HG03520 (cell line): ENCODE measurements around the gene SPAG9.
"Not testable (repeated sequence)": the region's sequence is repeated elsewhere in the genome, so short reads cannot be mapped to it uniquely, and the experiment has no call there.

Source experiments
- ATAC-seq: cut with Tn5 transposase; IDR thresholded peaks from one replicate; pipeline ENCODE4 v1.9.1; 2021; ENCODE audit warnings: mild to moderate bottlenecking, moderate library complexity; ENCODE audit not compliant: unreplicated experiment

Gene SPAG9

DNA sequence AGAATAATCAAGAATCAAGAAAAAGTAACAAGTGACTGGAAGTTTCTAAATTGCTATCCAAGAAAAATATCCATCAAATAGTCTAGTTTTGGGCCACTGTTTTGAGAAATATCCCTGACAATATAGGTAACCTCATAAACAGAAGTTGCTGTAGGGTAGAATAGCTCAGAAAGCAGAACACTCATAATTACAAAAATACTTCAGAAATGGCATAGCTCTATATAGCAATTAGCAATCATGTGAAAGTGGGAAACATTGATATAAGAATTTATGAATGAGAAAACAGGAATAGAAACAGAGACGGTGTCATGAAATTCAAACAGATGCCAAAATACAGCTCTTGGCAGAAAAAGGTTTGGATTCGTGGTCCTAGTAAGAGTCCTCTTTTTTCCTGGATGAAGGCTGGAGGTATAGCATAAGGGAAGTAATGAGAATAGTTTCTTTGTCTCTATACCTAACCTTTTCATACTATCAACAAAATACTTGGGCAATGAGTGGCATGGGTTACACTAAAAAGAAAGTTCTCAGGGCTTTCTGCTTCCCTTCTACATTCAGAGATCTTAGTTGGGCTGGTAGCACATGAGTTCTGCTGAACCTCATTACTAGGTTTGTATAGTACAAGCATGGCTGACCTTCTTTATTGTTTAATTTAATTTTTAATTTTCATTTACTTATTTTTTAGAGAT is 33.5 kb downstream of the SPAG9 start:
- no peak for ATAC-seq

DNA sequence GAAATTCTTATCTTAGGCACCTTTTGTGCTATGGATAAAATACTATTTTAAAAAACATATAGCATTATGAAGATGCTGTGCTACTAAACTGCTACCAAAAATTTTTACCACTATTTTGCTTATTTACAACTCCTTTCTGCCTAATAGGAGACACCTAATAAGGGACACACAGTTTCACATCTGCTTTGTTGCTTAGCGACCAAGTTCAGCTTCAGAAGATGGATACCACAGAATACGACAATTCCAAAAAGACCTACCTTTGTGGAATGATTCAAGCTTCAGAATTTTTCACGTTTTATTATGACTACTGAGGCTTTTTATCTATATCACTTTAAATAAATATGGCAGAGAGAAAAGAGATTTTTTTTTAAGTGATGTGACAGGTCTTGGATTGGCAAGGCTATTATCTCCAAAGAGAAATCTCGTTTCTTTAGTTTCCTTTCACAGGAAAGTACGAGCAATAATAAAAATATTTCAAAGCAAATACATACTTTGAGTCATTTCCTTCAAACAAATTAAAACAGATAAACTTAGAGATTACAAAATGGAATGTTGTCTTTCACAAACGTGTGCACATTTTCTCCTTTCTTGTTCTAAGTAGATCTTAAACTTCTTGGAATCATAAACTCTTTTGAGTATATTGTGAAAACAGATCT is 35.4 kb downstream of the SPAG9 start:
- no peak for ATAC-seq

DNA sequence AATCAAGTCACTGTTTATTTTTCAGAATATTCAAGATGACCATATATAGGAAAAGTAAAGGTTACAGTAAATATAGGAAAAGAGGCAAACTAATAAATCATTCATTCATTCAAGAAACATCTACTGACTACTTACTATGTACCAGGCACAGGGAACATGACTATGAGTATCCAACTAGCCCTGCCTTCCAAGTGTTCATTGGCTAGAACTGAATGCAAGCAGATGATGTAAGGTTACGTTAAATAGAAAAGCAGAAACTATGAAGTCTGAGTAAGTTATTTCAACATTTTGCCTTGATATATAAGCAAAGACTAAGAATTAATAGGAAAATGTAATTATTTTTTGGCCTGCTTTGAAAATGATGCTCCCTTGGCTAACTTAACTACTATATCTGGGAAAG is 36.7 kb downstream of the SPAG9 start:
- ATAC-seq = no peak

DNA sequence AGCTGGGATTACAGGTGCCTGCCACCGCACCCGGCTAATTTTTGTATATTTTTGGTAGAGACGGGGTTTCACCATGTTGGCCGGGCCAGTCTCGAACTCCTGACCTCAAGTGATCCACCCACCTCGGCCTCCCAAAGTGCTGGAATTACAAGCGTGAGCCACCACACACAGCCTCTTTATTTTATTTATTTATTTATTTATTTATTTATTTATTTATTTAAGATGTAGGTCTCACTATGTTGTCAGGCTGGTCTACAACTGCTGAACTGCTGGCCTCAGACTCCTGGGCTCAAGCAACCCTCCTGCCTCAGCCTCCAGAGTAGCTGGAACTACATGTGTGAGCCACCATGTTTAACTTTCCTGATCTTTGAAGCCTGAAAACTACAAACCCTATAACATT is 37.3 kb downstream of the SPAG9 start:
- not testable (repeated sequence) for ATAC-seq

DNA sequence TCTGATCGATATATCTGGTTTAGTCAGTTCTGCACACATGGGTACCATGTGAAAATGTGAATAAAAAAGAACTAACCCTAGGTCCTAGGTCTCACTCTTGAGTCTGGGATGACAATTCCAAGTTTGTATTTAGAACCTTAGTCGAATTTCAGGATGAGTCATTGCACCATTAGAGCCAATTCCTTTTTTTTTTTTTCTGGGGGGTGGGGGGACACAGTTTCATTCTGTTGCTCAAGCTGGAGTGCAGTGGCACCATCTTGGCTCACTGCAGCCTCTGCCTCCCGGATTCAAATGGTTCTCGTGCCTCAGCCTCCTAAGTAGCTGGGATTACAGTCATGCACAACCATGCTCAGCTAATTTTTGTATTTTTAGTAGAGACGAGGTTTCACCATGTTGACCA is 41.6 kb downstream of the SPAG9 start:
- ATAC-seq = no peak

DNA sequence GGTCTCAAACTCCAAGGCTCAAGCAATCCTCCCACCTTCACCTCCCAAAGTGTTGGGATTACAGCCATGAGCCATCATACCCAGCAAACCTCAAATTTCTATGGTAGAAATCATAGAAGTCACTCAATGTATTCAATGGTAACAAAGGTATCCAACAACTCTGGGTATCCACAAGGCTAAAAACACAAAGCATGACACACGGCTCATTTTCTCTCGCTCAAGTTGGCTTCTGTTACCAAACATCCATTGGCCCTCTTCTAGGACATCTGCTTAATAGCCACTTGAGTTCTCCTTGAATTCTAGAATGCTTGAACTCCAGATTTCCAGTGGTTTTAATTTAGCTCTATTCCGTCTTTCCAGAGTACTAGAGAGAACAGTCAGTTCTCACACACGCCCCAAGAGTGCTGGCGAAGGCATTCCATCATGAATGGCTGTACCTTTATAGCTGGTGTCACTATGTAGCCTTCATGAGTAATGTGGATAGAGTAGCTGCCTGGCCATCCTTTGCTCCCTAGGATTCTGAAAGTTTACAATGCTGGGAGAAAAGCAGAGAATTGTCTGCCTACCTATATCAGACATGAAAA is 42.6 kb downstream of the SPAG9 start:
- no peak for ATAC-seq

DNA sequence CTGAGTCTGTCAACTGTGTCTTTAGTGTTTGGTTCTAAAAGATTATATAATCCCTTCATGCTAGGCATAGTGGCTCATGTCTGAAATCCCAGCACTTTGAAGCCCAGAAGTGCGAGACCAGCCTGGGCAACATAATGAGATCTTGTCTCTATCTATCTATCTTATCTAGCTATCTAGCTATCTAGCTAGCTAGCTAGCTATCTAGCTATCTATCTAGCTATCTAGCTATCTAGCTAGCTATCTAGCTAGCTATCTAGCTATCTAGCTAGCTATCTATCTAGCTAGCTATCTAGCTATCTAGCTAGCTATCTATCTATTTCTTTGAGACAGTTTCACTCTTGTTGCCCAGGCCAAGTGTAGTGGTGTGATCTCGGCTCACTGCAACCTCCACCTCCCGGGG is 43.8 kb downstream of the SPAG9 start:
- ATAC-seq = no peak

DNA sequence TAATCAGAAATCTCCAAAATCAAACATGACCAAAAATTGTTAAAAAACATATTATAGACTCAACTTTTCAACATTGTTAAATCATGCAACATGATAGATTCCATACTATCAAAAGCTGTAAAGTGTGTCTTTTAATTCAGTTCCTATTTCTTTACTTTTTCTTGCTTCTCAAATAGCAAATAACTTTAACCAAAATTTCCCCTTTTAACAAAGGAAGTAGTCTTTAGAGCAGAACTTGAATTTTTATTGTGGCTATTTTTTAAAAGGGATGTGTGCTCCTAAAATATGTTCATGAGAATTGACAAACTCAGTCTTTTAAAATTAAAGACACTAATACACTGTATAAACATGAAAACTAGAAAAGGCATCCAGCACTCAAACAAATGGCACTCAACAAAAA is 49.1 kb downstream of the SPAG9 start:
- no peak for ATAC-seq

DNA sequence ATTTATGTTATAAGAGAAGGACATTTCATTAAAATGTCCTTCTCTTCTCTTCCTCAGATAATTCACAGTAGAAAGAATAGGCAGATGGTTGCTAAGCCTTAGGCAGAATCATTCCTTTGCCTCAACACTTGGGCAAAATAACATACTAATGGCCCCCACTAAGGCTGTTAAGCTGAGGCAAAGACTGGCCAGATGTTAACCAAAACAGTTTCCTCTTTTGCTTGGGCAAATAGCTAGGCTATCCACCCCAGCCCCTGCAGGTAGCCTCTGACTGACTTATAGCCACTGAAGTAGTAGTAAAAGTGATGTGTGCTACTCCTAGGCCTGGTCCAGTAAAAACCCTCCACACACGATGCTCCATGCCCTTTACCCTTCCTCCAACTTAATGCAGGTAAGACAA is 55.2 kb downstream of the SPAG9 start:
- ATAC-seq = no peak

DNA sequence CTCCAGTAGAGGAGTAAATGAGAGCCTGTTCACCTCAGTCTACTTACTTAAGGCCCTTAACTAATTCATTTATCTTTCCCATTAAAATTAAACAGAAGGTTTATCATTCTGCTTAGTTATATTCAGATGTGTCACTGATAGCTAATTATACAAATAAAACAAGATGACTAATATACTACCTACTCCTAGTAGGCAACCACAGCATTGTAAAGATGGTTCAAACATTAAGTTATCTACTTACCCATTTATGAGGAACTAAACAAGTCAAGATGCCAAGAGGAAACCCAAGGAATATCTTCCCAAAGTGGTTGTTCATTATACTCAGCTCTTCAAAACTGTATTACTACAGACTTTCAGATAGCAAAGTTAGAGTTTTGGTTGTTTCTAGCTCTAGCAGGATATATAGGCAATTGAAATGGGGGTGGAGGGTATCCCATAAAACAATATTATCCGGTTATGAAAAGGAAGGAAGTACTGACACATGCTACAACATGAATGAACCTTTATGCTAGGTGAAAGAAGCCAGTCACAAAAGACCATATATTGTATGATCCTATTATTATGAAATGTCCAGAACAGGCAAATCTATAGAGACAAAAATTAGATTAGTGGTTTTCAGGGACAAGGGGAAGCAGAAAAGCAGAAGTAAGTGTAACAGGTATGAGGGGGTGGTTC is 56.5 kb downstream of the SPAG9 start:
- no peak for ATAC-seq

DNA sequence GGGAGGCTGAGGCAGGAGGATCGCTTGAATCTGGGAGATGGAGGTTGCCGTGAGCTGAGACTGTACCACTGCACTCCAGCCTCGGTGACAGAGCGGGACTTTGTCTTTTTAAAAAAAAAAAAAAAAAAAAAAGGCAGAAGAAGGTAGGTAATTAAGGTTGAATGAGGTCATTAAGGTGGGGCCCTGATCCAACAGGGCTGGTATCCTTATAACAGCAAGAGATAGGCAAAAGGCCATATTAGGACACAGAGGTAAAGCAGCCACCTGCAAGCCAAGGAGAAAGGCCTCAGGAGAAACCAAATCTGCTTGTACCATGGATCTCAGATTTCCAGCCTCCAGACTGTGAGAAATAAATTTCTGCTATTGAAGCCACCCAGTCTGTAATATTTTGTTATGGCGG is 60.3 kb downstream of the SPAG9 start:
- no peak for ATAC-seq

DNA sequence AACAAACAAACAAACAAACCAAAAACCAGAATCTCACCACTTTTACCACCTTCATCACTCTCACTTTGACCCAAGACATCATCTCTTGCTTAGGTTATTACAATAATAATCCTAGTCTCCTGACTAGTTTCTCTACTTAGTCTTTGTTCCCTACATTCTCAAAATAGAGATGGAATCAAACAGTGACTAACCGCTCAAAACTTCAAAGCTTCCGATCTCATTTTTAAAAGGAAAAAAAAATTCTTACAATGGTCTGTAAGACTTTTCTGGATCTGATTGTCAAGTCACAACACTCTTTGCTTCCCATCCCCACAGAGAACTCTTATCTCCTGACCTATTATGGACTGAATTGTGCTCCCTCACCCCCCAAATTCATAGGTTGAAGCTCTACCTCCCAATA is 60.9 kb downstream of the SPAG9 start:
- ATAC-seq = no peak

DNA sequence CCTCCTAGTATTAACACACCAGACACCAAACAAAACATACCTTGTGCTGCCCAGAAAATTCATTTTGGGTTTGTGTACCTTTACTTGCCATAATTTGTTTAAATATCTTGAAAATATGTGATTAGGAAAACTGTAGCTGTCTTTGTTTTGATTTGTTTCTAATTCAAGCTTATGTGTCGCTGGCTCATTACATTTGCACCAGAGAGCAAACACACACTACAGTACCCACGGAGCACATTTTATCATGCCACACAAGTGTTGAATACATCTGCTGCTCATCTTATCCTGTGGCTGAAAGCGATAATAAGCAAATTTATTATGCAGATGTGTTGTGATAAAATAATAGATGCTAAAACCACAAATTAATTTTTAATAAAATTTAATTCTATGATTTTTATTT is 63.1 kb downstream of the SPAG9 start:
- no peak for ATAC-seq

DNA sequence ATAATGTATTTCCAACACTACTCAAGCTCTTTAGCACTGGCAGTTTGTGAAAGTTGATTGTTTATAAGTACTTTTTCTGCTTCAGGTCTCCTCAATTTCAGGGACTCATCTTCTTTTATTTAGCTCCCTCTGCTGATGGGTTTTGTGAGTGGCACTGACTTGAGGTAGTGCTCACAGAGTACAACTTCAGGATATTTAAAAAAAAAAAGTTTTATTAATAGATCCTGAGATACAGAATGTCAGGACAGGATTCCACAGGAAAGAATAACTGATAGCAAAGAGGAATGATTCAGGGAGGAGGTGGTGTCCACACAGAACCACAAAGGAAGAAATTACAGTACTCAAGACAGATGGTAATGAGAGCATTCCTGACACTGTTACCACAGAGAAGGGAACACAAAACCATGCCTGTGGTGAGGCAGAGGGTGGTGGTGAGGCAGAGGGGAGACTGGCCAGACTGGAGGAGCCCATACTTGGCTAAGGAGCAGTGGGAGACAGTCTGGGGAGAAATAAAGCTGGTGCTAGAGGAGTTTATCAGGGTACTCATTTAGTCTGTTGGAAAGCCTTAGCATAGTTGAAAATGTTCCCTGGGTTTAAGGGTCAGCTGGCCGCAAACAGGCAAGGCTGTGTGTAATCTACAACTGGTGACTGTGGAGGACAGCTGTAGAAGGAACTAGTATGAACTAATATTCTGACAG is 63.7 kb downstream of the SPAG9 start:
- no peak for ATAC-seq

DNA sequence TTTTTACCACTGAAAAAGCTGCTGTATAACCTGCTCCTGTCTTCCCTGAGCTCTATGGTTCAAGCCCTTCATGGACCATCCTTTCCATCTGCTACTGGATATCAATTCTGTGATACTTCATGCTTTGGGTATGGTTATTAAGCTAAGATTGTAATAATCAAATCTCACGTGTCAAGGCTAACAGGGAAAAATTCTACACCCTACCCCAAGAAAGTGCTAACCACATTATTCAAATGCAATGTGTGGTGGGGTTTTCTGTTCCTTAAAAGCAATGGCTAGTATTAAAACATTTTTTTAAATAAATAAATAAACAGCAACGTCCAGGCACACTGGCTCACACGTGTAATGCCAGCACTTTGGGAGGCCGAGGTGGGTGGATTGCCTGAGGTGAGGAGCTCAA is 65.9 kb downstream of the SPAG9 start:
- no peak for ATAC-seq

DNA sequence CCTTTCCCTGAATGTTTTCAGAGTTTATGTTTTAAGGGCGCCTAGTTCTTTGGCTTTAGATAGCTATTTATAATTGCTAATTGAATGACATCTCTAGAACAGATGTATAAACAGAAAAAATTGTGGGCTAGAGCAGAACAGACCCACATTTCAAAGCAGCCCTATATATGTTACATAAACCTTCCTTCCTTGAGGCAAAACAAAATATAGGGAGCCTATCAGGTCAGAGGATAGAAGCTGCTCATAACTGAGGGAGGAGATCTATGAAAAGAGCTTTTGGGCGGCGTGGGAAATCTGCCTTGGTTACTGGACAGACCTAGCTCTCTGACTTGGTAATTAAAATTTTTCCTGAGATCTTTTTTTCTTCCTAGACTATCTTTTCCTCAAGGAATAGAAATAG is 68.4 kb downstream of the SPAG9 start:
- ATAC-seq = no peak

DNA sequence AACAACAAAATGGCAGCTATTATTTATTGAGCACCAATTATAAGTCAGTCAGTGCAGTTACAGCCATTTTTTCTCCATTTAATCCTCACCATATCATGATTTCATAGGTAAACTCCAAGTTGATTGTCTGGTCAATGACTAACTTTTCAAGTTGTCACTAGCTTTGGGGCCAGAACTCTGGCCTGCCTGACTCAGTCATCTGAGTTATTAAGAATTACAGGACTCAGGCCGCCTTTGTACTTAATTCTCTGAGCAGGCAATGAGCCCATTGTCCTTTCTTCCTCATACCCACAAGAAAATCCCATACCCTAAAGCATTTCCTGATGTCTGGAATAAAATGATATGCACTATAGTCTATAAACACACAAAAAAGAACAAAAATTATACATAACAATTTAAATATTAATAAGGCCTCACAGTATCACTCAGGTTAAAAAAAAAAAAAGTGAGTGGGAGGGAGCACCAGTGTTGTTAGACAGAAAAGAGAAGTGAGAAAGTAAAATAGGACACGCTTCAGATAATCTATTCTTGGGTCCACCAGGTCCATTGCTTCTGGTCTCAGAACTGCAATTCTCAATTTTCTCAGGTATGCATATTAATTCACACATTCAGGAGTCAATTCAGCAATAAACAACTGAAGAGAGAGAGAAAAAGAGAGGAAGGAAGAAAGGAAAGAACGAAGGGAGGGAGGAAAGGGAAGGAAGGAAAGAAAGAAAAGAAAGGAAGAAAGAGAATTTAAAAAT is 70.2 kb downstream of the SPAG9 start:
- ATAC-seq = peak; percentile 64

DNA sequence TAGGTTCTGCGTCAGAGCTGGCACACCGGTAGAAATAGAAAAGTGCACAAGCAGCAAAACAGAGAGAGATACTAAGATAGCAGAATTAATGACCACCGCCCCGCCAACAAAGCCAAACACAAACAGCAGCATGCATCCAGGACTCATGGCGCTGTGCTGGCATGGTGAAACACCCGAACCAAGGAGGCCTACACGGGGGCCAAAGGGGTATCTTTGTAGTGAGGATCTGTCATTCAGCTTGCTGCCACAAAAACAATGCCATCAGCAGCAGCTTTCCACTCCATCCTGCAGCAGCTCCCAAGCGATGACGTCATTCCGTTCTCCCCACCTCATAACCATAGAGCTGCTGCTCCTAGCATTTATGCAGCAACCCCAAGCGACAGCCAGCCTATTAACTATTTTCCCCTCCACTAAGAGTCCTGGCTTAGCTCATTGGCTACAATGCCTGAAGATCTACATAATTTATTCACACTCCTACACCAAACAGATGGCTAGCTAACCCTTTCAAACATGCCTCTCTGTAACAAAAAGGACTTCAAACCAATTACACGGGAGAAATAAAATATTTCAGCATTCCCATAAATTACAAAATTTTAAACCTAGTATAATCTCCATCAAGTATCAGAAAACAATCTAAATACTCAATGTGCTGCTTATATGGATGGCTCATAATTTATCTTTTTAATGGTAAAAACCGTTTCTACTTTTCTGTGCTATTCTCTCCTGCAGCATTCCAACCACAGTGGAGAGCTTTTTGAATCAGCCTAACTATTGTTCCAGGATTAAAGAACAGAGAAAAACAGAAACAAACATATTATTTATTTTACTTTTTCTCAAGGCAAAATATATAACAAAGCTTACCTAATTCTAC is 73.9 kb downstream of the SPAG9 start:
- no peak for ATAC-seq

DNA sequence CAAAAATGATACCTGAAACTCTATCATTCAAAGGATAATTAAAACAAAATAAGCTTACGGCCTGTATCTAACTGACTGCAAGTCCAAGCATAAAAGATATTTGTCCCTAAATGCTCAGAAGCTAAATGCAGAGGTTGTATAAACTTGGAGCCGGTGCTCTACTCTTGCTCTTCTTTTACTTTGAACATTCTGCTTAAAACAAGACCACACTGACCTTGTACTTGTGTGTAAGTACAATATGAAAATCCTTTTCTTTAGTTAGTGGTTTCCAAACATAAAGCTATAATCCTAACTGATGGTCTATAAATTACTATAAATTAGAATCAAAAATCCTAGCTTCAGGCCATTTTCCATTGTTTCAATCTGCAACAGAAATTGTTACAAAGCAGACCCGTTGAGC is 74.6 kb downstream of the SPAG9 start:
- no peak for ATAC-seq

DNA sequence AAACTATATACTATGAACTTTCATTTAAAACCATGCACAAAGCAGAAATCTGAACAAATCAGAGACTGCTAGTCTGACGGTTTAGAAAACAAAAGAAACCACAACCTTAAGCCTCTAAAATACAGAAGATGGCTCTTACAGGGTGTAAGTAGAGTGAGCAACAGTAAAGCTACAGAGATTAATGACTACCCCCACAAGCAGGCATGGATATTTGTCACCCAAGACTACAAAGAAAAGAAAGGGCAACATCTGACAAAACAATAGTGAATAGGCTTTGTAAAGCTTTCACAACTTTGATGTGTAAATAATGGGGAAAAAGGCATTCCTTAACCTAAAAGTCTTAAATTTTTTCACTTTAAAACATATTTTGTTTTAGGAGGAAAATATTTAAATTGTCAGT is 75.0 kb downstream of the SPAG9 start:
- ATAC-seq = no peak
